B cell (primary cell): Measurements from ENCODE around the gene EP300.
"Not testable (repeated sequence)": the region's sequence is repeated elsewhere in the genome, so short reads cannot be mapped to it uniquely, and the experiment has no call there.

Experiments used
- EZH2 ChIP-seq: IDR thresholded peaks from 2 replicates; pipeline ENCODE4 v1.6.1; 2012; ENCODE audit warnings: borderline replicate concordance, low read depth, mild to moderate bottlenecking, moderate library complexity, low read length; ENCODE audit not compliant: insufficient read depth, poor library complexity, severe bottlenecking
- TF ChIP-seq, protein P1 (sequence below): fragments of 200-600 bp; IDR thresholded peaks from one replicate; pipeline ENCODE4 v1.8.0; 2022; ENCODE audit warnings: antibody characterized with exemption, mild to moderate bottlenecking

DNA sequence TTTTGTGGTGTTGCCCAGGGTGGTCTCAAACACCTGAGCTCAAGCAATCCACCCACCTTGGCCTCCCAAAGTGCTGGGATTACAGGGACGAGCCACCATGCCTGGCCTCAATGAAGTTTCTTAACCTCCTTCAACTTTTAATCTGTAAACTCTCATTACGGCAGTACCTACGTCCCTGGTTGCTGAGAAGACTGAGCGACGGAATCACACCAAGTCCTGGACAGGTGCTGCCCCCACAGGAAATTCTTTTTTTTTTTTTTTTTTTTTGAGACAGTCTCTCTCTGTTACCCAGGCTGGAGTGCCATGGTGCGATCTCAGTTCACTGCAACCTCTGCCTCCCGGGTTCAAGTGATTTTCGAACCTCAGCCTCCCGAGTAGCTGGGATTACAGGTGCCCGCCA is 24.4 kb upstream of the EP300 start:
- TF ChIP-seq, protein P1, sequence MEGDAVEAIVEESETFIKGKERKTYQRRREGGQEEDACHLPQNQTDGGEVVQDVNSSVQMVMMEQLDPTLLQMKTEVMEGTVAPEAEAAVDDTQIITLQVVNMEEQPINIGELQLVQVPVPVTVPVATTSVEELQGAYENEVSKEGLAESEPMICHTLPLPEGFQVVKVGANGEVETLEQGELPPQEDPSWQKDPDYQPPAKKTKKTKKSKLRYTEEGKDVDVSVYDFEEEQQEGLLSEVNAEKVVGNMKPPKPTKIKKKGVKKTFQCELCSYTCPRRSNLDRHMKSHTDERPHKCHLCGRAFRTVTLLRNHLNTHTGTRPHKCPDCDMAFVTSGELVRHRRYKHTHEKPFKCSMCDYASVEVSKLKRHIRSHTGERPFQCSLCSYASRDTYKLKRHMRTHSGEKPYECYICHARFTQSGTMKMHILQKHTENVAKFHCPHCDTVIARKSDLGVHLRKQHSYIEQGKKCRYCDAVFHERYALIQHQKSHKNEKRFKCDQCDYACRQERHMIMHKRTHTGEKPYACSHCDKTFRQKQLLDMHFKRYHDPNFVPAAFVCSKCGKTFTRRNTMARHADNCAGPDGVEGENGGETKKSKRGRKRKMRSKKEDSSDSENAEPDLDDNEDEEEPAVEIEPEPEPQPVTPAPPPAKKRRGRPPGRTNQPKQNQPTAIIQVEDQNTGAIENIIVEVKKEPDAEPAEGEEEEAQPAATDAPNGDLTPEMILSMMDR, result not testable (repeated sequence)
- TF ChIP-seq EZH2, result not testable (repeated sequence)
